HTR-8/SVneo (cell line): ENCODE measurements around the gene ATP9B.
"Not testable (repeated sequence)": the region's sequence is repeated elsewhere in the genome, so short reads cannot be mapped to it uniquely, and the experiment has no call there.

Experiments
- DNase-seq: peaks from one replicate; pipeline ENCODE4 v3.0.0; 2011; ENCODE audit warnings: low spot score, mixed read lengths; ENCODE audit not compliant: insufficient read length
- FAIRE-seq: peaks from 2 replicates; lab custom pipeline; 2011; peaks lifted over from hg19 to GRCh38; lab: Jason Lieb, UNC

ATP9B gene

DNA sequence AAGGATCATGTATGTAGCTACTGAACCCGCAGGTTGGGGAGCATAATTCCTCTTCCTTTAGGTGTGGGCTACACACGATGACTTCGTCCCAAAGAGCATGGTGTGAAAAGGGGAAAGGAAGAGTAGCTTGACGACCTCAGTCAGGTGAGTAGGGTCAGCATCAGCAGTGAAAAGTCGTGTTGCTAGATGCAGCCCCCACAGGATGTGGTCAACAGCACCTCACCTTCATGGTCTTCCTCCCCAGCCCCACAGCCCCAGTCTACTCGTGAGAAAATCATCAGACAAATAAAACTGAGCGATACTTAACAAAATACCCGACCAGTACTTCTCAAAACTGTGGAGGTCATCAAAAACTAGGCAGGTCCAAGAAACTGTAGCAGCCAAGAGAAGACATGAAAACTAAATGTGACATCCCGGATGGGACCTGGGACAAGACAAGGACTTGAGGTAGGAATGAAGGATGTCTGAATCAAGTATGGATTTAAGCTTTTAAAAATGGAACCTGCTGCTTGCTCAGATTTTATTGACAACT, 249.0 kb downstream of the ATP9B start:
- no peak for FAIRE-seq
- no peak for DNase-seq

DNA sequence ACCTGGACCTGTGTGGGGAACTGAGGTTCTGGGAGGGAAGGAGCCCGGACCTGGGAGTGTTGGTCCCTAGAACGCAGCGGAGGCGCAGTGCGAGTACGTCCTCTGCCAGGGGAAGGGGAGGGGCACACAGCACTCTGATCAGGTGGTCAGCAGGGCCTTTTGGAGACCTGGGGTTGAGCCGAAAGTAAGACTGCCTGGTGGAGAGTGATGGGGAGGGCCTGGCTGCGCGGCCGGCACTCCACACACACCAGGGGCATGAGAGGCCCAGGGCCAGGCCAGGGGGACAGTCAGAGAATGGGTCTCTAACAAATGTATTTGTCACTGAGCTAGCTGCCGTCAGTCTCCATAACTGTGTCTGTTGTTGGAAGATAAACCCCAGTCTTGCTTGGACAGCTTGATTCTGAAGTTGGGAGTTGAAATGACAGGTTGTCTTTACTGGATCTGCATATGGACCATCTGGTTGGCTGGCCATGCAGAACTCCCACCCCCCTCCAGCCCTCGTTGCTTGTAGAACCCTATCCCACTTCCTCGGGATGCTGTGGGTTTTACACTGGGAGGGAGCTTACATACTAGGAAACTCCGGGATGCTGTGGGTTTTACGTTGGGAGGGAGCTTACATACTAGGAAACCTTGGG, 251.1 kb downstream of the ATP9B start:
- FAIRE-seq (no peak), DNase-seq (no peak)

DNA sequence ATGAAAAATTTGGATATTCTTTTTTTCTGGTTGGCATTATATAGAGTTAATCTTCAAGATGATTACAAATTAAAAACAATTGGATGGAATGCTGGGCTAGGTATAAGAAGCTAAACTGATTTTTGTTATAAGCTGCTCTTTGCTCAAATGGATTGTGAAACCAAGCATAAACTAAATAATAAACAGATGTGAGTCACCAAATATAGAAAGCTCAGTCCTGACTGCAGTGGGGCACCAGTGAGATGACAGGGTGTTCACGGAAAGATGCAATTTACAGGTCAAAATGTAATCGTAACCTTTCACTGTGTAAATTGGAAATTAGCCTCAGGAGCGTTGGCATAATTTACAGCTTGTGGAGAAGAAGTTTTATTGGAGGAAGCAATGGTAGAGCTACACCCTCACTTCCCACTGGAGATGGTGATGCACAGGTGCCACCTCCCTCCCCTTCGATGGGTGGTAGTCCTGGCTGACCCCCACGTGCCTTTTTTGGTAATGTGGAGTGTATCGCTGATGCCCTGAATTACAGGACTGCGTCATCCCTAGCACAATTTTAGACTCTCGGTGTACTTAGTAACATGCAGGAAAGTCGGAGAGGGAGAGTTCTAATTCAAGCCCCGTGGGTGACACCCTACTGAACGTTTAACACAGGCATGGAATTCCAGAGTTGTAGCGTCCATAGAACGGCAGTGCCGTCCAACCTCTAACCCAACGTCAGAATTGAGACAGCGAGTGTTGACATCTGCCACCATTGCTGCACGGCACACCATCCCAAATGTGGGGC, 252.6 kb downstream of the ATP9B start:
- no peak for DNase-seq
- no peak for FAIRE-seq

DNA sequence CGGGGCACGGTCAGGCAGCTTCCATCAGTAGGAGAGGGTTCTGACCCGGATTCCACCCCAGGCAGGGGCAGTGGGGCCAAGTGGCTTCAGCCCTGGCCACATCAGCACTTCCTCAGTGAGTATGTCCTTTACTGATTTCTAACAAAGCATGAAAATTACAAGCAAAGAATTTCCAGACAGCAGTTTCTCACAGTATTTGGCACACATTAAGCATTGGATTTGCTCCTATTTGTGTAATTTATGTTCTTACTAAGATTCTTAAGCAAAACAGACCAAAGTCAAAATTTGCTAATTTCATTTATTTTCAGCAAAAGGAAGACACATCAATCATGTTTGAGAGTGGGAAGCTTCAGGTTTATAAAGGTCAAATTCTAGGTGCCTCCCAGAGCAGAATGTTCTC, 253.2 kb downstream of the ATP9B start:
- FAIRE-seq (no peak), DNase-seq (no peak)

DNA sequence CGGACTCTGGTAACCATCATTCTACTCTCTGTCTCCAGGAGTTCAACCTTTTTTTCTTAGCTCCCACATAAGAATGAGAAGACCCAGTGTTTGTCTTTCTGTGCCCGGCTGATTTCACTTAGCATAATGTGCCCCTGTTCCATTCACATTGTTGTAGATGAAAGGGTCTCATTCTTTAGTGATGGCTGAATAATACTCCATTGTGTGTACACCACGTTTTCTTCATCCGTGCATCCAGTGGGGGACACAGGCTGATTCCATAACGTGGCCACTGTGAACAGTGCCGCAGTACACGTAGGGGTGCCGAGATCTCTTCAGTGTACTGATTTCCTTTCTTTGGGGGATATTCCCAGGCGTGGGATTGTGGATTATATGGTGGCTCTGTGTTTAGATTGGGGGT, 254.3 kb downstream of the ATP9B start:
- FAIRE-seq (no peak), DNase-seq (no peak)

DNA sequence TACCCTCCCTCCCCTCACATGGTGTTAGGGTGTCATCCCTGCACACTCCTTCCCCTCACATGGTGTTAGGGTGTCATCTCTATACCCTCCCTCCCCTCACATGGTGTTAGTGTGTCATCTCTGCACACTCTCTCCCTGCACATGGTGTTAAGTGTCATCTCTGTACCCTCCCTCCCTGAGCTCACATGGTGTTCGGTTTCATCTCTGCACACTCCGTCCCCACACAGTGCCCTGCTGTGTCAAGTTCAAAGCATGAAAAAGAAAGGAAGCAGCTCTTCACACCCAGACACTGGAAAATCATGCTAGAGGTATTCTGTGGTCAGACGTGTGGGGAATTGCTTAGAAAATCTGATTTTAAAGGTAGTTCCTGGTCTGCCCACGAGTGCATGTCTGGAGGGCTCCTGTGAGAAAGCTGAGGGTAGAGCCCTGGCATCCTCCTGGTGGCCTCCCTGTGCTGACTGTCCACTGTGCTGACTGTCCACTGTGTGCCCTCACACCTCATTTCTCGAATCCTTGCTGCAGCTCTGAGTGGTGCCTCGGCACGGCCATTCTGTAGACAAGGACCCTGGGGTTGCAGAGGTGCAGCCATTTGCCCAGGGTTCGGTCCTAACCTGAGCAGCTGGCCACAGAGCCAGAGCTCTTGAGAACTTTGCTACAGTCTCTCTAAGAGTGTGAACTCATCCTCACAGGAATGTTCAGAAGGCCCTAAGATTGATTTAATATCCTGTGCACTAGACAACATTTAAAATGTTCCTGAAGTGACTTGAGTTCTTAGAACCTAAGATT, 257.4 kb downstream of the ATP9B start:
- no peak for FAIRE-seq
- no peak for DNase-seq

GRCh38 chr18:79327199-79327721, 258.1 kb downstream of the ATP9B start:
- no peak for DNase-seq
- FAIRE-seq, result no peak

- not testable (repeated sequence) for DNase-seq
These were observed 258.7 kb downstream of the ATP9B start for GRCh38 chr18:79327915-79328314.

GRCh38 chr18:79328887-79329286, 259.7 kb downstream of the ATP9B start:
- FAIRE-seq (no peak), DNase-seq (no peak)

More at GRCh38 chr18:79327915-79328314, 258.7 kb downstream of the ATP9B start:
- FAIRE-seq, result not testable (repeated sequence)

DNA sequence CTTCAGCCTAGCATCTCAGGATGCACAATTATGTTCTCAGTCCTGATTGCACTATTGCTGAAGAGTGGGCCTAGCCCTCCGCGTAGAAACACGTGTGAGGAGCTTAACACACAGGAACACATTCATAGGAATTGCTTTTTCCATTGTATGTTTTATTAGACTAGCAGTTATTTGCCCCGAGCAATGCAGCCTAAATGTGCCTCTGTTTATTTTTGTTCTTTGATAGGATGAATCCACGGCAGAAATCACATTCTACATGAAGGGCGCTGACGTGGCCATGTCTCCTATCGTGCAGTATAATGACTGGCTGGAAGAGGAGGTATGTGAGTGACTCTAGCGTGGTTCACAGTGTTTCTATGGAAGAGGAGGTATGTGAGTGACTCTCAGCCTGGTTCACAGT, 260.6 kb downstream of the ATP9B start:
- FAIRE-seq, result no peak
- DNase-seq, result no peak

DNA sequence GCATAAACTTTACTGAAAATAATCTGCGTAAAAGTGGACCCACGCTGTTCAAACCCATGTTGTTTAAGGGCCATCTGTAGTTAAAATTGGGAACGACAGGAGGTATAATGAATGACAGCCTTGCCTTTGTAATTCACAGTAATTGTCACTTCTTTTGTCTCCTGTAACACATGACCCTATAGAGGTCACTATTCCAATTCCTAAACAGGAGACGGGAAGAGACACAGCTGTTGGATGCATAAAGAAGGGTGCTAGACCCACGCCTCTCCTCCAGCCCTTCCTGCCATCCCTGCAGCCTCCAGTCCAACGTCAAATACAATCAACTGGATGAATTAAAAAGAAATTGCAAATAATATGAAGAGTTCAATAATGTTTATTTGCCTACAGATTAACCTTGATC, 263.5 kb downstream of the ATP9B start:
- FAIRE-seq (no peak), DNase-seq (no peak)

DNA sequence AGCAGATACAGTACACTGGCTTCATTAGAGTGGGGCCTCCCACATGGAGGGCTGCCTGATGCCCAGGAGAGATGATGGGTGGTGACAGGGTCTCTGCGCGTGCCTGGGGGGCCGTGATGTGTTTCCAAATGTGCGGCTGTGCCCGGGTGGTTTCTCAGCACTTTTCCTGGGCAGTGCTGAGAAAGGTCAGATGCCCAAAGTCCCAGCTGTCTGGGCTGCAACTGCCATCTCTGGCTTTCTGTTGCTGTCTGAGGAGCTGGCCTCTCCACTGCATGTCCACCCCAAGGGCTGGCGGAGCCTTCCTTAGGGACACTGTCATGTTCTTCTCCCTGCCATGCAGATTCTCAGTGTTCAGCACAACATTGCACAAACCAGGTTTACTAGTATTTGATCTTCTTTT, 263.9 kb downstream of the ATP9B start:
- FAIRE-seq (no peak), DNase-seq (no peak)

DNA sequence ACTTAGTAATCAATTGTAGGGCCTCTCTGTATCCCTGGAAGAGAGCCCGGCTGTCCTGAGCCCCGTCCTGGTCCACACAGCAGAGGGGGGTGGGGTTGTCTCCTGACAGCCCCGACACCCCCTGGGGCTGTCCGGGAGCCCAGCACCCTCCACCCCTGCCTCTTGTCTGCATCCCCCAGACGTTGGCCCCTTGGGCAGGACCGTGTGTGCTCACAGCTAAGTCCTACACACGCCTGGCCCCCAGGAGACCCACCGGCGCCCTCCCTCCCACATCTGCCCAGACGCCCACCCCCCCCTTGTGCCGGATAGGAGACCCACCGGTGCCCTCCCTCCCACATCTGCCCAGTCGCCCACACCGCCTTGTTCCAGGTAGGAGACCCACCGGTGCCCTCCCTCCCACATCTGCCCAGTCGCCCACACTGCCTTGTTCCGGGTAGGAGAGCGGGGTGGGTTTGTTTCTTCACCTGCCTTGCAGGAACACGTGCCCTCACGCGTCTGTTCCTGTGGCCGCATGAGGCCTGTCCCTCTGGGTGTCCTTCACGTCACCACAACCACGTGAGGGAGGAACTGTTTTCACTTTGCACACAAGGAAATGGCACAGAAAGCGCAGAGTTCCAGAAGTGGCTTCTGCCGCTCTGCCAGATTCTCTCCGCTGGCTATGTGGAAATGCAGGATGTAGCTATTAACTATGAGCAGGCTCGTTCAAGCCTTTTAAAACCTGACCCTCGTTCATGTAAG, 265.5 kb downstream of the ATP9B start:
- DNase-seq, result no peak
- no peak for FAIRE-seq

GRCh38 chr18:79335833-79336360, 266.7 kb downstream of the ATP9B start:
- no peak for FAIRE-seq
- DNase-seq, result no peak

DNA sequence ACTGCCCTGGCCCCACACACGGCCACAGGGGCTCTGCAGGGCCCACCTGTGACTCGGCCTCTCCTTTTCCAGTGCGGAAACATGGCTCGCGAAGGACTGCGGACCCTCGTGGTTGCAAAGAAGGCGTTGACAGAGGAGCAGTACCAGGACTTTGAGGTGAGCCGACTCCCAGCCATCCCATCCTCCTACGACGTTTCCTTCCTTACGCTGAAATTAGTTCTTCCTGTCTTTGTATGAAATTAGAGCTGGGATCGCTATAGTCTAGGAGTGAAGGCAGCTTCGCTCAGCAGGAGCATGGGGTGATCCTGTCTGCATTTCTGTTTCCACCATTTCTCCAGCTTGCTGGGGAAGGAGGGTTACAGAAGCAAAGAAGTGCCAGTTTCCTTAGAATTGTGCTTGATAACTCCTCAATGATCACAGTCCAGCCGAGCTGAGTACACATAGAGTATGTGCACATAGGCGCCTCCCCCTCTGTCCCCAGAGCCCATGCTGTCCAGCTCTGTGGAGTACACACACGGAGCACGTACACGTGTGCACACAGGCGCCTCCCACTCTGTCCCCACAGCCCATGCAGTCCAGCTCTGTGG, 267.5 kb downstream of the ATP9B start:
- FAIRE-seq, result no peak

GRCh38 chr18:79337184-79337583, 268.0 kb downstream of the ATP9B start:
- DNase-seq, result no peak
- no peak for FAIRE-seq

More for the DNA sequence above, 267.5 kb downstream of the ATP9B start:
- DNase-seq, result no peak

GRCh38 chr18:79337620-79338019, 268.4 kb downstream of the ATP9B start:
- no peak for FAIRE-seq

DNA sequence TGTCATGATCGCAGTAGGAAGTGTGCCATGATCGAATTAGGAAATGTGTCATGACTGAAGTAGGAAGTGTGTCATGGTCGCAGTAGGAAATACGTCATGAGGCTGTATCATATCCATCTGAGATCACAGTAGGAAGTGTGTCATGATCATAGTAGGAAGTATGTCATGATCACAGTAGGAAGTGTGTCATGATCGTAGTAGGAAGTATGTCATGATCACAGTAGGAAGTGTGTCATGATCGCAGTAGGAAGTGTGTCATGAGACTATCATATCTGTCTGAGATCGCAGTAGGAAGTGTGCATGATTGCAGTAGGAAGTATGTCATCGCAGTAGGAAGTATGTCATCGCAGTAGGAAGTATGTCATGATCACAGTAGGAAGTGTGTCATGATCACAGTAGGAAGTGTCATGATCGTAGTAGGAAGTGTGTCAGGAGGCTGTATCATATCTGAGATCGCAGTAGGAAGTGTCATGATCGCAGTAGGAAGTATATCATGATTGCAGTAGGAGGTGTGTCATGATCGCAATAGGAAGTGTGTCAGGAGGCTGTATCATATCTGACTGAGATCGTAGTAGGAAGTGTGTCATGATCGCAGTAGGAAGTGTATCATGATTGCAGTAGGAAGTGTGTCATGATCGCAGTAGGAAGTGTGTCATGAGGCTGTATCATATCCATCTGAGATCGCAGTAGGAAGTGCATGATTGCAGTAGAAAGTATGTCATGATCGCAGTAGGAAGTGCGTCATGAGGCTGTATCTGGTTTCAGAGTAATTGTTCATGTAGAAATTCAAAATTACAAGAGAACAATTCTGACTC, 270.1 kb downstream of the ATP9B start:
- DNase-seq (no peak), FAIRE-seq (no peak)

More at GRCh38 chr18:79337620-79338019, 268.4 kb downstream of the ATP9B start:
- no peak for DNase-seq
